Kidney epithelial cell (primary cell): Measurements from ENCODE around the gene COPS7A. TPM values are rescaled to one million over a fixed set of nuclear protein-coding genes. Genes with fewer than 3 reads are reported as not detected.

Experiments
- DNase-seq: peaks from one replicate; pipeline ENCODE4 v3.0.0-alpha.2; 2010; ENCODE audit warnings: low read depth
- H3K27me3 ChIP-seq: 2 replicates; pipeline ENCODE4 v1.6.0; 2011; ENCODE audit warnings: low read length; ENCODE audit not compliant: control insufficient read depth, insufficient read depth
- H3K36me3 ChIP-seq: 2 replicates; pipeline ENCODE4 v1.5.1; 2011; ENCODE audit warnings: low read length; ENCODE audit not compliant: control insufficient read depth, insufficient read depth
- H3K4me3 ChIP-seq: 2 replicates; pipeline ENCODE4 v1.5.1; 2011; ENCODE audit warnings: low read depth, mild to moderate bottlenecking, control low read depth, low read length
- total RNA-seq: library from RNA; depleted of rRNA; stranded (reverse); fragments of >200 nt; gene quantifications from 2 replicates; pipeline ENCODE4 v1.2.3, GENCODE V29; 2015
- TF ChIP-seq, protein P1 (sequence below): IDR thresholded peaks from 2 replicates; pipeline ENCODE4 v1.5.1; 2011; ENCODE audit warnings: mild to moderate bottlenecking, moderate library complexity, low read length, control low read depth, inconsistent platforms; ENCODE audit not compliant: insufficient read depth, poor library complexity, severe bottlenecking

Gene COPS7A
- total RNA-seq, 1 donor from 2014 or later = 69.1 TPM

GRCh38 chr12:6716874-6717437 lies 6.9 kb upstream of the COPS7A start:
- no peak for DNase-seq
- no peaks in the 10 kb centered on the region for H3K36me3 ChIP-seq
- H3K4me3 ChIP-seq = no peak overlapping the region
- TF ChIP-seq, protein P1, sequence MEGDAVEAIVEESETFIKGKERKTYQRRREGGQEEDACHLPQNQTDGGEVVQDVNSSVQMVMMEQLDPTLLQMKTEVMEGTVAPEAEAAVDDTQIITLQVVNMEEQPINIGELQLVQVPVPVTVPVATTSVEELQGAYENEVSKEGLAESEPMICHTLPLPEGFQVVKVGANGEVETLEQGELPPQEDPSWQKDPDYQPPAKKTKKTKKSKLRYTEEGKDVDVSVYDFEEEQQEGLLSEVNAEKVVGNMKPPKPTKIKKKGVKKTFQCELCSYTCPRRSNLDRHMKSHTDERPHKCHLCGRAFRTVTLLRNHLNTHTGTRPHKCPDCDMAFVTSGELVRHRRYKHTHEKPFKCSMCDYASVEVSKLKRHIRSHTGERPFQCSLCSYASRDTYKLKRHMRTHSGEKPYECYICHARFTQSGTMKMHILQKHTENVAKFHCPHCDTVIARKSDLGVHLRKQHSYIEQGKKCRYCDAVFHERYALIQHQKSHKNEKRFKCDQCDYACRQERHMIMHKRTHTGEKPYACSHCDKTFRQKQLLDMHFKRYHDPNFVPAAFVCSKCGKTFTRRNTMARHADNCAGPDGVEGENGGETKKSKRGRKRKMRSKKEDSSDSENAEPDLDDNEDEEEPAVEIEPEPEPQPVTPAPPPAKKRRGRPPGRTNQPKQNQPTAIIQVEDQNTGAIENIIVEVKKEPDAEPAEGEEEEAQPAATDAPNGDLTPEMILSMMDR = no peak
- peaks cover 2% of the 10 kb centered on the region for H3K27me3 ChIP-seq

- Histone ChIP-seq H3K36me3 (no peaks in the 10 kb centered on the region), H3K4me3 (no peak overlapping the region), H3K27me3 (no peaks in the 10 kb centered on the region)
- DNase-seq = no peak
- TF ChIP-seq, protein P1 = no peak
These were observed 983 bp upstream of the COPS7A start for GRCh38 chr12:6722863-6723262.

- Histone ChIP-seq H3K27me3 (no peaks in the 10 kb centered on the region), H3K36me3 (no peaks in the 10 kb centered on the region), H3K4me3 (peak overlapping the region; percentile 53)
- TF ChIP-seq, protein P1 = no peak
- DNase-seq = no peak
These were observed 557 bp downstream of the COPS7A start for GRCh38 chr12:6724409-6724797.

- H3K27me3 ChIP-seq = no peaks in the 10 kb centered on the region
- H3K4me3 ChIP-seq = no peak overlapping the region
- peaks cover 2% of the 10 kb centered on the region for H3K36me3 ChIP-seq
- no peak for DNase-seq
- TF ChIP-seq, protein P1 = no peak
These were observed 1.5 kb downstream of the COPS7A start for GRCh38 chr12:6725350-6725749.

GRCh38 chr12:6729186-6729585 lies 5.3 kb downstream of the COPS7A start:
- TF ChIP-seq, protein P1 = no peak
- Histone ChIP-seq H3K36me3 (peaks cover 2% of the 10 kb centered on the region), H3K27me3 (no peaks in the 10 kb centered on the region), H3K4me3 (no peak overlapping the region)
- no peak for DNase-seq

DNA sequence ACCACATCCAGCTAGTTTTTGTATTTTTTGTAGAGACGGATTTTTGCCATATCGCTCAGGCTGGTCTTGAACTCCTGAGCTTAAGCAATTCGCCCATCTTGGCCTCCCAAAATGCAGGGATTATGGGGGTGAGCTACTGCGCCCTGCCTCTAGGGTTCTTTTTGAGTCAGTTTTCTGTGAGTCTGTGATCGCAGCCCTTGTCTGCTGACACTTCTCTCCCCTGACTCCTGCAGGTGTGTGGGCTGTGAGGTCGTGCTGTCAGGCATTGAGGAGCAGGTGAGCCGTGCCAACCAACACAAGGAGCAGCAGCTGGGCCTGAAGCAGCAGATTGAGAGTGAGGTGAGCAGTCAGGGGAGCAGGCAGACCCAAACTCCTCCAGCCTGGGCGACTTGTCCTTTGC lies 6.3 kb downstream of the COPS7A start:
- no peak for DNase-seq
- peaks cover 2% of the 10 kb centered on the region for H3K36me3 ChIP-seq
- TF ChIP-seq, protein P1 = no peak
- no peaks in the 10 kb centered on the region for H3K27me3 ChIP-seq
- H3K4me3 ChIP-seq = no peak overlapping the region
